B cell (primary cell): Measurements from ENCODE around the gene IGBP1. TPM values are rescaled to one million over a fixed set of nuclear protein-coding genes. Genes with fewer than 3 reads are reported as not detected.

Experiments used
- ATAC-seq: fragments of 200-7000 bp; cut with Tn5 transposase; one replicate; pipeline ENCODE4 v1.10.0; 2021; ENCODE audit warnings: low read depth, mild to moderate bottlenecking, moderate number of reproducible peaks, moderate library complexity
- CTCF ChIA-PET: fragments of 350-600 bp; sonication (Branson Sonifier 250); formaldehyde crosslinking; loops from one replicate; lab custom pipeline; 2021; ENCODE audit warnings: antibody characterized with exemption, inconsistent platforms; lab: Charles Lee
- POLR2A ChIA-PET: fragments of 350-600 bp; sonication (Branson Sonifier 250); formaldehyde crosslinking; loops from one replicate; lab custom pipeline; 2021; ENCODE audit warnings: antibody characterized with exemption; lab: Charles Lee
- DNase-seq: peaks from one replicate; pipeline ENCODE4 v3.0.0; 2013
- H2AFZ ChIP-seq: 2 replicates; pipeline ENCODE4 v1.6.1; 2012; ENCODE audit warnings: mild to moderate bottlenecking, low read depth, low read length; ENCODE audit not compliant: insufficient read depth, poor library complexity, severe bottlenecking
- H3K27ac ChIP-seq, 2 donors: 1 replicate in 1 of 2; 2 replicates in 1 of 2; pipeline ENCODE4 v1.5.1; 2012 to 2013; ENCODE audit warnings: low read length in 2 of 2, mild to moderate bottlenecking in 2 of 2, moderate library complexity in 1 of 2
- H3K27me3 ChIP-seq, 4 experiments: fragments of 200-600 bp in 1 of 4; sonication (generic) in 1 of 4; replicated peaks in 1 of 4; 1 replicate in 2 of 4; 2 replicates in 2 of 4; pipeline versions ENCODE4 v1.6.1 to v1.7.0; 2013 to 2016; ENCODE audit warnings: low read length in 3 of 4, mild to moderate bottlenecking in 2 of 4, mixed read lengths in 1 of 4, moderate library complexity in 1 of 4; ENCODE audit not compliant: insufficient read depth in 4 of 4, control insufficient read depth in 3 of 4; ENCODE audit errors: control extremely low read depth in 1 of 4
- H3K36me3 ChIP-seq, 2 experiments: replicated peaks in 1 of 2; 1 replicate in 1 of 2; 2 replicates in 1 of 2; pipeline versions ENCODE4 v1.6.1 to v1.7.1; 2013; ENCODE audit warnings: low read length in 1 of 2; ENCODE audit not compliant: insufficient read depth in 2 of 2, control insufficient read depth in 1 of 2; ENCODE audit errors: control extremely low read depth in 1 of 2, extremely low read depth in 1 of 2
- H3K4me1 ChIP-seq, 2 donors: fragments of 200-600 bp in 1 of 2; sonication (generic) in 1 of 2; 1 replicate in 1 of 2; 2 replicates in 1 of 2; pipeline versions ENCODE4 v1.5.1 to v1.6.1; 2013 to 2017; ENCODE audit warnings: low read length in 2 of 2; ENCODE audit not compliant: control insufficient read depth in 2 of 2, insufficient read depth in 2 of 2
- H3K4me2 ChIP-seq: replicated peaks from 2 replicates; pipeline ENCODE3; 2012; ENCODE audit warnings: mild to moderate bottlenecking, low read depth, low read length; ENCODE audit not compliant: poor library complexity, severe bottlenecking
- H3K4me3 ChIP-seq, 5 experiments: fragments of 200-600 bp in 1 of 5; sonication (generic) in 1 of 5; 1 replicate in 3 of 5; 2 replicates in 2 of 5; pipeline versions ENCODE4 v1.5.1 to v1.7.0; 2011 to 2016; ENCODE audit warnings: low read length in 4 of 5, mild to moderate bottlenecking in 4 of 5, low read depth in 2 of 5, control low read depth in 1 of 5, moderate library complexity in 1 of 5; ENCODE audit not compliant: insufficient read depth in 1 of 5; ENCODE audit errors: control extremely low read depth in 1 of 5, extremely low read depth in 1 of 5
- H3K79me2 ChIP-seq: fragments of 200-600 bp; sonication (generic); one replicate; pipeline ENCODE4 v1.6.0; 2016; ENCODE audit warnings: low read length; ENCODE audit not compliant: control insufficient read depth, insufficient read depth
- H3K9ac ChIP-seq: fragments of 200-600 bp; sonication (generic); 2 replicates; pipeline ENCODE4 v1.6.1; 2017; ENCODE audit warnings: mild to moderate bottlenecking, low read length, moderate library complexity
- H3K9me3 ChIP-seq, 3 donors: one replicate each; pipeline versions ENCODE4 v1.6.1 to v1.7.1; 2013; ENCODE audit warnings: low read length in 2 of 3; ENCODE audit not compliant: control insufficient read depth in 2 of 3, insufficient read depth in 1 of 3; ENCODE audit errors: control extremely low read depth in 1 of 3
- H4K20me1 ChIP-seq: 2 replicates; pipeline ENCODE4 v1.6.0; 2012; ENCODE audit warnings: mild to moderate bottlenecking, low read length; ENCODE audit not compliant: insufficient read depth, control insufficient read depth, poor library complexity, severe bottlenecking
- H3K27ac Mint-ChIP-seq: one replicate; pipeline ENCODE4 v1.8.0; 2021; ENCODE audit warnings: mixed read lengths
- H3K27me3 Mint-ChIP-seq: one replicate; pipeline ENCODE4 v1.8.0; 2021; ENCODE audit warnings: mixed read lengths
- H3K4me1 Mint-ChIP-seq: one replicate; pipeline ENCODE4 v1.8.0; 2021; ENCODE audit warnings: mixed read lengths
- H3K4me3 Mint-ChIP-seq: one replicate; pipeline ENCODE4 v1.8.0; 2021; ENCODE audit warnings: mixed read lengths
- H3K9me3 Mint-ChIP-seq: one replicate; pipeline ENCODE4 v1.8.0; 2022; ENCODE audit warnings: mixed read lengths; ENCODE audit not compliant: insufficient read depth
- CTCF ChIP-seq: fragments of 200-600 bp; IDR thresholded peaks from one replicate; pipeline ENCODE4 v1.8.0; 2022; ENCODE audit warnings: antibody characterized with exemption, mild to moderate bottlenecking
- EZH2 ChIP-seq: IDR thresholded peaks from 2 replicates; pipeline ENCODE4 v1.6.1; 2012; ENCODE audit warnings: borderline replicate concordance, low read depth, mild to moderate bottlenecking, moderate library complexity, low read length; ENCODE audit not compliant: insufficient read depth, poor library complexity, severe bottlenecking
- WGBS: methylation state at CpG from one replicate; pipeline ENCODE4 v1.1.5; 2013; ENCODE audit warnings: missing lambda C conversion rate; ENCODE audit not compliant: insufficient coverage; 5-methylcytosine and 5-hydroxymethylcytosine counted together
- intact Hi-C: fragments of 100-400 bp; cut with micrococcal nuclease; formaldehyde crosslinking; loops from one replicate; pipeline ENCODE4 v1.10.0; 2022
- polyA plus RNA-seq: library from polyadenylated mRNA; depleted of rRNA; stranded (reverse); fragments of >200 nt; gene quantifications from 2 replicates; pipeline ENCODE4 v1.2.3, GENCODE V29; 2012
- total RNA-seq, 2 donors: library from RNA; stranded (reverse); fragments of 120-200 nt in 1 of 2; gene quantifications; 1 replicate in 1 of 2; 2 replicates in 1 of 2; pipeline versions ENCODE4 v1.2.3 to v1.2.4, GENCODE V29; 2013 to 2022

The IGBP1 gene
- total and polyA plus RNA-seq, 2 donors (not counting 1 experiment from before 2014, with no cell fraction given): 45.3 to 54.7 TPM

- Histone ChIP-seq H3K9ac (no peak overlapping the region), H3K27ac (no peak overlapping the region), H3K79me2 (no peaks in the 10 kb centered on the region), H3K4me1 (no peaks in the 10 kb centered on the region), H2AFZ (no peak overlapping the region), H4K20me1 (no peaks in the 10 kb centered on the region), H3K4me2 (no peak overlapping the region), H3K4me3 (no peak overlapping the region), H3K27me3 (no peaks in the 10 kb centered on the region), H3K36me3 (peaks cover 0 to 3% of the 10 kb centered on the region in 2 experiments), H3K9me3 (no peaks in the 10 kb centered on the region)
- ChIA-PET POLR2A (no interaction called here), CTCF (no interaction called here)
- H3K4me3 Mint-ChIP-seq: no peak overlapping the region
- DNase-seq (no peak), ATAC-seq (no peak)
- no peaks in the 10 kb centered on the region for H3K27me3 Mint-ChIP-seq
- no peak overlapping the region for H3K27ac Mint-ChIP-seq
- no CpG with 5 or more reads among the region's 2 CpGs for WGBS
- H3K9me3 Mint-ChIP-seq: no peaks in the 10 kb centered on the region
- peaks cover 9% of the 10 kb centered on the region for H3K4me1 Mint-ChIP-seq
- intact Hi-C loops: no loop called here
- TF ChIP-seq CTCF (no peak), EZH2 (no peak)
These were observed 8.1 kb downstream of the IGBP1 start for GRCh38 chrX:70141373-70141772.

- Mint-ChIP-seq H3K4me1 (no peaks in the 10 kb centered on the region), H3K27ac (peak overlapping the region; percentile 46), H3K27me3 (no peaks in the 10 kb centered on the region), H3K4me3 (no peak overlapping the region), H3K9me3 (no peaks in the 10 kb centered on the region)
- Histone ChIP-seq H3K9ac (no peak overlapping the region), H2AFZ (no peak overlapping the region), H3K4me3 (no peak overlapping the region), H3K9me3 (no peaks in the 10 kb centered on the region), H3K27me3 (no peaks in the 10 kb centered on the region), H3K79me2 (no peaks in the 10 kb centered on the region), H3K4me2 (no peak overlapping the region), H4K20me1 (no peaks in the 10 kb centered on the region), H3K27ac (no peak overlapping the region), H3K4me1 (no peaks in the 10 kb centered on the region), H3K36me3 (no peaks in the 10 kb centered on the region)
- CTCF ChIA-PET: no interaction called here
- DNase-seq (no peak), ATAC-seq (no peak)
- TF ChIP-seq CTCF: no peak
- no peak for TF ChIP-seq EZH2
- POLR2A ChIA-PET: no interaction called here
- intact Hi-C loops: no loop called here
- WGBS: no CpG with 5 or more reads among the region's 19 CpGs
These were observed 33.6 kb downstream of the IGBP1 start for GRCh38 chrX:70166601-70167590.
